Uterine smooth muscle cell (primary cell): Measurements from ENCODE around the gene ETV6. TPM values are rescaled to one million over a fixed set of nuclear protein-coding genes. Genes with fewer than 3 reads are reported as not detected.

Experiments used
- total RNA-seq: library from RNA; depleted of rRNA; stranded (reverse); fragments of >200 nt; gene quantifications from 2 replicates; pipeline ENCODE4 v1.2.3, GENCODE V29; 2014

Gene ETV6
- 1.5 and 3.0 TPM in 2 replicates for total RNA-seq

GRCh38 chr12:11649413-11650285 lies at the start of gene ETV6:
Gene ETV6, plus strand, starts transcription at chr12:11649674. Its CDS starts 454 bp downstream, at chr12:11650128.

